Pons (tissue), 1 donor: ENCODE data around the gene ZNF778.
A peak's percentile ranks its signal among the peaks of the same experiment; 100 is the strongest.

ENCODE experiments used
- DNase-seq: peaks from one replicate; pipeline ENCODE4 v3.0.0-alpha.2; 2016; ENCODE audit warnings: low spot score

The ZNF778 gene

DNA sequence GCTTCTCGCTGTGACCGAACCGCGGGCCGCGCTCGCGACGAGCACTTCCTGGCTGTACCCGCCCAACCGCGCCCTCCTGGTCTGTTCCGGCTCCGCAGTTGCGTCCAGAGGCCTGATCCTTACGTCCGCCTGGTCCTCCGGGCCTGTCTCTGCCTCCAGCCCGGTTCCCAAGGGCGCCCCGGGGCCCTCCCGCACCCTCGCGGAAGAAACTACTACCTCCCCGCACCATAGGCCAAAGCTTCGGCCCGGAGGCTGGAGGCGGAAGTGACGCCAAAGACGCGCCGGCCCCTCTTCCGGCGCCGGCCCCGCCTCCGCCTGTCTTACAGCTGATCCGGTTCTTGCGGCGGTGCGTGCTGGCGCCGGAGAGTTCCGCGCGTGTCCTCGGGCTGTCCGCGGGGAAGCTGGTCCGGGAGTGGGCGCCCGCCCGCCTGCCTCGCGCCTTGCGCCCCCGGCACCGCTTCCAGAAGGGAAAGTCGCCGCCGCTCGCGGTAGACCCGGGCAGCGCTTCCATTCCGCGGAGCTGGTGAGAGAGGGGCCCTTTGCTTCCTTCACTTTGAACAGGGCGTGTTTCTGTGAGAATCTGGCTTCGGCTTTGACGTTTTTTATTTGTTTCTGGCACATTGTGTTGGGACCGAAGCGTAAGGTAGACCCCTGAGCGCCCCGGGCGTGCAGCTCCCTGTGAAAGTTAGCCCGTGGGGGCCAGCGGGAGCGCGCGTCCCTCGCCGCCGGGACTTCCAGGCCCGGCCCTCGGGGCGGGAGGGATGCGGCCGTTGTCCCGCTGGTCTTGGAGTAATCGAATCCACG is at the start of gene ZNF778:
TSS of gene ZNF778 (plus strand) at position 316 of the 804 bp plus-strand sequence. CDS start 3,425 bp downstream, outside the sequence.
- peak; percentile 87 for DNase-seq

GRCh38 chr16:89168381-89169189 is 48.9 kb upstream of the ZNF778 start:
- no peak for DNase-seq

GRCh38 chr16:89169778-89170177 is 47.7 kb upstream of the ZNF778 start:
- DNase-seq = no peak

DNA sequence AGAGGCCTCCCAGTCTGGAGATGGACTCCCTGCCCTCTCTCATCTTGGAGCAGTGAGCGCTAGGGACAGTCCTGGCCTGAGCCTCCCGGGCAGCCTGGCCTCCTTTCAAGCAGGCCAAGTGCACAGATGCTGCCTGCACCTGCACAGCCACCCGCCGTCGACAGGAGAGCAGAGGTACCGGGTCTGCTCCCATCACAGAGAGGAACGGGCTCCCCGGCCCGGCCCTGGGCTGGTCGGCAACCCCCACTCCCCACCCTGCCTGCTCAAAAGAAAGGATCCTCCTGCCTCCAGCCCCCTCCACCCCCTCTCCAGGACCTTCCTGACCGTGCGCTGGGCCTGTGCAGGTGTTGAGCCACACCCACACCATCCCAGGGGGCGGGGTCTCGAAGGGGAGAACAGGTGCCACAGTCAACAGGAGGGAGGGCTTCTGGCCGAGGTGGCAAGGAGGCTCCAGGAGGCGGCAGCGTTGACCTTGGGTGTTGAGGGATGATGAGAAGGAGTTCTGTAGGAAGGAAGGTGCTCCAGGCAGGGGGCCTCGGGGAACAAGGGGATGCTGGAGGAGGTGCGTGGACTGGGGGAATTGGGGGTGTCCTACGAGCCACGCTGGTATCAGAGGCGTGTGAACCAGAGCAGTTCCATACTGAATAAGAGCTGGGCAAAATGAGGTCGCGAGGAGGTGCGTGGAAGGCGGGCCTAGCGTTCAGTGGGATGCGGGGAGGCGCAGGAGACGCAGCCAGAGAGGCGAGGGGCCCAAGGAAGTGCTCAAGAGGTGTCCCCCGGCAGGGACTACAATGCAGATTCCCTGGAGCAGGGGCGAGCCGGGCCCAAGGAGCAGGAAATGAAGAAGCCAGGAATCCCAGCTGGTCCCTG is 46.9 kb upstream of the ZNF778 start:
- no peak for DNase-seq

- peak; percentile 72 for DNase-seq
Observed at GRCh38 chr16:89171216-89172170, 46.0 kb upstream of the ZNF778 start, which contains the start of gene CDH15. TSS of gene CDH15 (plus strand) at chr16:89171748. CDS start at chr16:89171832, 84 bp downstream.

DNA sequence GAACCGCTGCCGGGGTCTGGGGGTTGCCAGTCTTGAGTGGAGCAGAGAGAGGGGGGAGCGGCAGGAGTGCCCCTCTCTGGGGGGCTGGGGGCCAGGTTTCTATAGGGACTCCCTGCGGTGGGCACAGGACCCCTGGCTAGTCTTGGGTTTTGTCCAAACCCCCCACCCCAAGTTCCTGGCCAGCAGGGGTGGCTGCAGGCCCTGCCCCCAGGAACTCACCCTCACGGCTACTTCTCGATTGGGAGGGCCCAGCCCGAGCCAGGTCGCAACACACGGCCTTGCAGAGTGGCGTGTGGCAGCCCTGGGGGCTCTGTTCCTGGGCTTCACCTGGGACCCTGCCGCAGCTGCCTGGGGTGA is 45.4 kb upstream of the ZNF778 start:
- no peak for DNase-seq

- no peak for DNase-seq
Observed at GRCh38 chr16:89172528-89173173, 44.9 kb upstream of the ZNF778 start.

- no peak for DNase-seq
Observed at GRCh38 chr16:89173174-89173921, 44.2 kb upstream of the ZNF778 start.

GRCh38 chr16:89174055-89174827 is 43.3 kb upstream of the ZNF778 start:
- no peak for DNase-seq

GRCh38 chr16:89174877-89175276 is 42.6 kb upstream of the ZNF778 start:
- no peak for DNase-seq

DNA sequence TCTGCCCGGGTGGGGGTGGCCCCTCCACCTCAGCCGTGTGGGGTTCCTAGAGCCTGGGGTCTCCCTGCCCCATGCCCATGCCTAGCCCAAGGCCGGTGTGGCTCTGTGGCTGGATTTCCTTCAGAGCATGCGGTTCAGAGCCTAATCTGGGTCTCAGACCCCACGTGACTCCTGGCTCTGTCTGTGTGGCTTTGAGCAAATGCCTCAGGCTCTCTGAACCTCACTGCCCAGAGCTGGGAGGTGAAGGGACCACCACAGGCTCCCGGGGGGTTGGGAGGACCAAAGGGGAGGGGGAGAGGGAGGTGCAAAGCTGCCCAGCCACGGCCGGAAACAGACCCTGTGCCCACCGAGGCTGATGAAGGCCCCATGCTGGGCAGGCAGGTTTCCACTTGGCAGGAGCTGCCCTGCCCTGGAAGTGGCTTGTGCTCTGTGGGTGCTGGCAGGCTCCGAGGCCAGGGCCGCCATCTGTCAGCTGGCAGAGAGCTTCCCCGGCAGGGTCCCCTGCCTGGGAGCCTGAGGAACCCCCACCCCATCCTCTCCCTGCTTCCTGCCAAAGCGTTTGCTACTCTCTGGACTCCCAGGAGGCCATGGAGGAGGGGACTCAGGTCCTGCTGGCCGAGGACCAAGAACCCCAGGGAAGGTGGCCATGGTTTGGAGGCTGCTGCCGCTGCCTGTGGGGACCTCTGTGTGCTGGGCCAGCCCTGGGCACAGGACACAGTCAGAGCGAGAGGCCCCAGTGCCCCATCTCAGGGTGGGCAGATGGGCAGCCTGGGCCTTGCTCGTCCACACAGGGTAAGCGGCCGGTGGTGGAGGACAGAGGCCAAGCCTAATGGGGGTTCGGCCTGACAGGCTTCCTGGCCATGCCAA is 42.0 kb upstream of the ZNF778 start:
- no peak for DNase-seq

- no peak for DNase-seq
Observed at GRCh38 chr16:89176147-89176690, 41.3 kb upstream of the ZNF778 start.

DNA sequence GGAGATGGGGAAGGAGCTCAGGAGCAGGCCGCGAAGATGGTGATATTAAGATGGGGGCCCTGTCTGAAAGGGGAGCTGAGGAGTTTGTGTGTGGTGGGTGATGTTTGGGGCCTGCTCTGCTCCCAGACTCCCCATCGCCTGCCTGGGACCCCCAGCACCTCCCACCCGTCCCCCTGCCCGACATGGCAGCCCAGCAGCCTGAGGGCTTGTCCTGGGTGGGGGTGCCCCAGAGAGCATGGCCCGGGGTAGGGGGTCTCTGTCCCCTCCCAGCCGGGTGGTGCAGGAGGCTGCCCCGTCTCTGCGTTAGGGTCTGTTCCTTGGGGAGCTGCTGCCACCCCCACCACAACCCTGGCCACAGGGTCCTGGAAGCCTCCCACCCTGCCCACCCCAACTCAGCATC is 40.8 kb upstream of the ZNF778 start:
- no peak for DNase-seq

DNA sequence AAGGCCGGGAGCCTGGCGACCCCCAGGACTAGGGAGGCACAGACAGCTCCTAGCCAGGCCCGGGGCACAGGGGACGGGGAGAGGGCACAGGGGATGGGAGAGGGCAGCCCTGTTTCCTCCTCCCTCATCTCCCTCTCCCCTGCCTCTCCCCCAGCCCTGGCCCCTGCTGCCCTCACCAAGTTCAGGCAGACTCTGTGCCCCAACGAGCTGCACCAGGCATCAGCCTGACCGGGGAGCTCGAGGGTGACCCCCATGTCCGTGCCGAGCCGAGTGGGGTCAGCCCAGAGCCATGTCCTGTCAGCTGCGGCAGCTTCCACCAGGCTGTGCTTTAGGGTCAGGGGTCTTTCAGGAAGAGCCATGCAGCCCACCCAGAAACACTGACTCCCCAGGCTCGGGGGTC is 40.0 kb upstream of the ZNF778 start:
- no peak for DNase-seq

GRCh38 chr16:89178453-89179147 is 38.9 kb upstream of the ZNF778 start:
- DNase-seq = no peak

GRCh38 chr16:89179148-89179484 is 38.4 kb upstream of the ZNF778 start:
- no peak for DNase-seq

DNA sequence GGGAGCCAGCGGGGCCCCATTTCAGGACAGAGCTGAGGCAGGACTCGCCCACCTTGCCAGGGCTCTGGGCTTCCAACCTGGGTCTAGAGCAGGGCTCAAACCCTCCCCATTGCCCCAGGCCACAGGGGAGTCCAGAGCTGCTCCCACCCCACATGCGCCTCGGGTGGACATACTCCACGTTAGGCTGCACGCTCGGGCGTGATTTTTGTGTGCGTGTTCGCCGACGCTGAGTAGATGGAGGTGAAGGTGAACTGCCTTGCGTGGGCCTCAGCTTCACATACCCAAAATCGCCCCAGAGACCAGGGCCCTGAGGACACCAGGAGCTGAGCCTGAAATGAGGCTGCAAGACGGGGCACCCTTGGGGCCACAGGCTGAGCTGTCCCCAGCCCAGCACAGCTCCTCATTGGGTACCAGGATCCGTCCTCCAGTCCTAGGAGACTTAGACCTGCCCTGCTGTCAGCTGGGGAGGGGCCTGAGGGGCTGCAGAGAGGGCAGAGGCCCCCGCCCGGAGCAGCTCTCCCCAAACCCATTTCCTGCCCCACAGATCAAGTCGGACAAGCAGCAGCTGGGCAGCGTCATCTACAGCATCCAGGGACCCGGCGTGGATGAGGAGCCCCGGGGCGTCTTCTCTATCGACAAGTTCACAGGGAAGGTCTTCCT is 37.7 kb upstream of the ZNF778 start:
- no peak for DNase-seq
